ENCODE results near the gene RAI1.

DNA sequence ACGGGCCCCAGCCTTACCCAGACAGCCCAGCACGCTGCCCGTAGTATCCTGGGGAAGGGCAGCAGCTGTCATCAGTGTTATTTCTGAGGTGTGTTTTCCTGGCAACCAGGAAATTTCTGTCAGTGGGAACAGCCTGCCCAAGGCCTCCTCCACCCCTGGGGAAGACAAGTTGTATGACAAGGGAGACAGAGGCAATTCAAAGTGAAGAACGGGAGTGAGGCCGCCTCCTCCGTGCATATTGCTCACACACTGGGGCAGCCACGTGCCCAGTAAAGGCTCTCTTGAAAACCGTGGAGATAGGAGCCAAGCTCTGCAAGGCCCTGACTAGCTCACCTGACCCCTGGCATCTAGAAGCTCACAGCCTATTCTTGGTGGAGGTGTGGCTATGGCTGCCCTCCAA lies 57.6 kb downstream of the RAI1 start:
- TF ChIP-seq CTCF (tag by site-specific recombination; IDR thresholded peaks at IDR 0.05) = no peak
- no peak for TF ChIP-seq ZNF785 (tag by site-specific recombination; IDR thresholded peaks at IDR 0.05)
- TF ChIP-seq ZNF660 (tag by site-specific recombination; IDR thresholded peaks at IDR 0.05) = no peak
- no peak for TF ChIP-seq ZFP37 (tag by site-specific recombination; IDR thresholded peaks at IDR 0.05)

All from HEK293 (cell line).